ENCODE results near the gene CENPP.

The CENPP gene

GRCh38 chr9:92603100-92603499 is 277.3 kb downstream of the CENPP start:
- DNase-seq = no peak

DNA sequence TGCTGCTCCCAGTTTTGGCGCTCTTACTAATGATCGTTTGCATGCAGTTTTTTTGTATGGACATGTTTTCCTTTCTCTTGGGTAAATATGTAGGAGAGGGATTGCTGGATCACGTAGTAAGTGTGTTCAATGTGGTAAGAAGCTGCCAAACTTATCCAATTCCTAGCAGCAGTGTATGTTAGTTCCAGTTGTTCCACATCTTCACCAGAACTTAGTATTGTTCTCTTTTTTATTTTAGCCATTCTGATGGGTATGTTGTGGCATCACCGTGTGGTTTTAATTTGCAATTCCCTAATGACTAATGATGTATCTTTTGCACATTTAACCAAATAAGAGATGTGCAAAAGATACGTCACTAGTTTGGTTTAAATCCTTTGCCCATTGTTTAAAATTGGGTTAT is 278.2 kb downstream of the CENPP start:
- DNase-seq = no peak

GRCh38 chr9:92605224-92605623 is 279.5 kb downstream of the CENPP start:
- no peak for DNase-seq

DNA sequence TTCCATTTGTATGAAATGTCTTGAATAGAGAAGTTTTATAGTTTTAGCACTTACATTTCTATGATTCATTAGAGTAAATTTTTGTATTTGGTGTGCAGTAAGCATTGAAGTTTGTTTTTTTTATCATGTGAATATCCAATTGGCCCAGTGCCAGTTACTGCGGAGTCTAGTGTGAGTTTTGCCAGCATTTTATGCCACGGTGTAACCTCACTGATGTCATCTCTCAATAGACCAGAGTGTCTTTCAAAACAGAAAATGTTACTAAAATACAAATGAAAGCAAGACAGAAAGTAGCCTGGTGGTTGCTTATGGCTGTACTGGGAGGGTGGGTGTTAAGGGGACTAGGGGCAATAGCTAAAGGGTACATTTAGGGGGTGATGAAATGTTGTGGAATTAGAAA is 281.3 kb downstream of the CENPP start:
- DNase-seq = no peak

DNA sequence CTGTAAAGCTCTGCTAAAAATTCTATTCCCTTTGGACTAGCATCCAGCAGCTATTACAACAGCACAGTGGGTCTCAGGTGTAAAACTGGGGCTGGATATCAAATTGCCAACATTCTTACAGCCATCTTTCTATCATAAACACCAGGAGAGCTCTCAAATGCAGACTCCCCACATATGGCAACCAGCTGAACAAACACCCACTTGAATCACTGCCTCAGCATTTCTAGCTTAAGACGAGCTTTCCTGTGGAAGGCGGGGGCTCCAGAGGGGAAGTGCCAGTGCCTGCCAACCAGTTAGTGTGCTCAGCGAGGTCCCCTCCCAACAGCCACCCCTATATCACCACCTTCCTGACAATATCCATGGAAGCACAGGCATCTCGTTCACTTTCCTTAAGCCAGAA is 282.0 kb downstream of the CENPP start:
- no peak for DNase-seq

DNA sequence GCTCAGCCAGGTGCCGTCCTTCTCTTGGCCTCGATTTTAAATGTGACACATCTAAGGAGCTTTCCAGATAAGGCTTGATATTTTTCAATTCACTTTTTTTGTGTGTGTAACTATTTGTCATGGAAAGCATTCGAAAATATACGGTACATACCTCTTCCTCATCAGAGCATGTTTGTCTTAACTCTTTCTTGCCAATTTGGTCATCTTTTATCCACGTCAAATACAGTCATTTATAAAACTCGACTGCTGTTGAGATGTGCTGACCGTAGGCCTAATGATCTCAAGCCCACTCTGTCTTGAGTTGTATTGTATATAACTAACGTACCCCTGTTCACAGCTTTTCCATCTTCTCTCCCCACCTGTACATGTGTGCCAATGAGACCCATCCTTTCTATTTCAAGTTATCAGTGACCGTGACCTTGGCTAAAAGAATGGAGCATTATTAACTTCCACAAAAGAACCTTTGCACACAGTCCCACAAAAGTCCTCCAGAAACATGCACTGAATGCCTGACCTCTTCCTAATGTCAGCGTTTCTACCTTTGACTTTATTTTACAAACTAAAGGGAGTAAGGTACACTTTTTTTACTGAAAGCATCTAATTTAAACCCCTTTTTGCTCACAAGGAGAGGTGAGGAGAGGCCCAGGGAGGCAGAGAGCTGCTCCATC is 282.6 kb downstream of the CENPP start:
- DNase-seq = no peak

GRCh38 chr9:92608909-92609445 is 283.2 kb downstream of the CENPP start:
- no peak for DNase-seq

- no peak for DNase-seq
Measured at GRCh38 chr9:92610470-92611420, 285.0 kb downstream of the CENPP start.

GRCh38 chr9:92611621-92612285 is 286.0 kb downstream of the CENPP start:
- no peak for DNase-seq

- DNase-seq = no peak
Measured at GRCh38 chr9:92612292-92612691, 286.5 kb downstream of the CENPP start.

- no peak for DNase-seq
Measured at GRCh38 chr9:92612816-92613215, 287.1 kb downstream of the CENPP start.

GRCh38 chr9:92613268-92614122 is 287.7 kb downstream of the CENPP start:
- DNase-seq = no peak

GRCh38 chr9:92614123-92614510 is 288.4 kb downstream of the CENPP start:
- no peak for DNase-seq

DNA sequence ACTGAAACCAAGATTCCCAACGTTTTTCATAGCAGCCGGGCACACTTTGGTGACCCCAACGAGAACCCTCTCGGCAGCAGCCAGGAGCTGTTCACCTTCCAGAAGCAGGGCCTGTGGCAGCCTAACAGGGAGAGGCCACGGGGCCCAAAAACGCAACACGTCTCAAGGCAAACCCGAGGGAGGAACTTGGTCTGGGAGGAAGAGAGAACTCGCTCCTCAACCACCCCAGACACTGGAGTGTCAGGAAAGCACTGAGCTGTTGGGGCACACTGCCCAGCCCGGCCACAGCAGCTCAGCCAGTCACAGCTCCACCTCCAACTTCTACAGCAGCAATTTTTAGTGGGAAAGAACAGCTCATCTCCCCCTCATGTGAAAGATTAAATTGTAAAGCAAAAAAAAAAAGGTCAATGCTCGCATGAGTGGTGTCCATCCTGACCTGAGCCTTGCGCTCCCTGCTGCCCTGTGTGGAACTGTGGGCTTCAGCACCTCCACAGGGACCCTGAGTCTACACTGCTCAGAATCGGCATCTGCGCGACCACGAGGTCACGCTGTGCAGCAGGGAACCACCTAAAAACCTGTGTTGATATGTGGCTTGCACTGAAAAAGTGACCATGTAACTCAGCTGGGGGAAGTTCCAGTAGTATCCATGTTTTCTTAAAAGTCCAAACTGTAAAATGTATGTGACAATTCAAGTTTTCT is 289.2 kb downstream of the CENPP start:
- DNase-seq = no peak

DNA sequence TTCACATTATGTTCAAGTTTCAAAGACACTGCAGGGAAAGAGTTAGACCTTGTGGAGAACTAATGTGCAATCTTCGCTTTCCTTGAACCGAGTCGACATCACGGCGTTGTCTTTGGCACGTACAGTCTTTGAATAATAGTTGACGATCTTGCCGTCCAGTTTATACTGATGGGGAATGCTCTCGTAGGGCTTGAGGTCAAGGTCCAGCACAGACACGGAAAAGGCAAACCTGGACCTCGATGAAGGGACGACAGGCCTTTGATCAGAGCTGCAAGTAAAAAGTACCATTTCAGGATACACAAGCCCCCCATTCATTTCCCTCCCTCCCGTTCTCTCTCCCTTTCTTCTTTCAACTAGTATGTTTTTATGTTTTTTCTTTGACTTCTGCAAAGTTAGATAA is 290.0 kb downstream of the CENPP start:
- DNase-seq = no peak

- DNase-seq = no peak
Measured at GRCh38 chr9:92616199-92616641, 290.5 kb downstream of the CENPP start.

DNA sequence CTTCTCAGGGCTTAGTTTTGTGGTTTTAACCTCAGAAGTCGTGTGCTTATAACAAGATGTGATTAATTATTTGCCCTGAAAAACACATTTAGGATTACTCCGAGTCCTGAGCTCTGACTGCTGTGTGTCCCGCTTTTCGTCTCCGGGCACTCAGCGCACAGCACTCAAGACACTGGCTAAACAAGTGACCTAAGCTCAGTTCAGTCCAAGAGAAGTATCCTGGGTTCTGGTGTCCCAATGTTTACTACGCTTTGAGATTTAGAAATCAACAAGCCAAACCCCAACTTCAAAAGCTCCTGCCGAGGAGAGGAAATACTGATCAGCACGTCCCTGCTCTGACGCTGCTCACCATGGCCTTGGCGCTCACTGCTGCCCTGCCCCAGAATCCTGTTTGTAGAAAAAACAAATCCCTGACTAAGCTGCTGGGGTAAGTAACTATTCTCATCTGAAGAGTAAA is 290.9 kb downstream of the CENPP start:
- DNase-seq = no peak

- no peak for DNase-seq
Measured at GRCh38 chr9:92617195-92617813, 291.6 kb downstream of the CENPP start.

GRCh38 chr9:92617951-92618510 is 292.3 kb downstream of the CENPP start:
- DNase-seq = no peak

- DNase-seq = no peak
Measured at GRCh38 chr9:92618633-92619225, 293.0 kb downstream of the CENPP start.
